HG03045 (cell line): ENCODE data around the gene LRP1B.

Experiments used
- ATAC-seq: cut with Tn5 transposase; IDR thresholded peaks from one replicate; pipeline ENCODE4 v1.9.1; 2021; ENCODE audit warnings: mild to moderate bottlenecking, moderate library complexity; ENCODE audit not compliant: unreplicated experiment

Gene LRP1B

GRCh38 chr2:141791521-141791920 lies 339.3 kb downstream of the LRP1B start:
- ATAC-seq = no peak

- ATAC-seq = no peak
Measured at GRCh38 chr2:141782574-141782973, 348.2 kb downstream of the LRP1B start.

DNA sequence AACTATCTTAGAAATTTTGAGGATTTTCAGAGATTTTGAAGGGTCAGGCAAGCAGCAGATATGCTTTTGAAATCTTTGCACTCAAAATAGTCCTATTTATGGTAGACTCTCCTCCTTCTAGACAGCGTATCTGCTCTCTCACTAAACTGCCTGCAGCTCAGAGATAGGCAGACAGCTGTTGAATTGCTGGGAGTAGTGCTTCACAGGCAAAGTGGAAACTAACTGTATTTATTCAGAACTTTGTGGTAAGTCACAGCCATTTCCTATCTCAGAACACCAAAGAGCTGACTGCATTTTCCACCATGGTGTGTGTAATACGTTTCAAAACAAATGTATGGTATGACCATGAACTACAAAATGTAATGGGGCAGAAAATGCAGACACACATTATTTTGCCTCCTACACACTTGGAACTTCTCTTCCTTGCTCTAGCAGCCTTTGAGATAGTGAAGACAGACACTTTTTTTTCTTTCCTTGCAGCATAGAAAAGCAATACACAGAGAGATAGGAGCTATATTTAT lies 352.4 kb downstream of the LRP1B start:
- no peak for ATAC-seq

DNA sequence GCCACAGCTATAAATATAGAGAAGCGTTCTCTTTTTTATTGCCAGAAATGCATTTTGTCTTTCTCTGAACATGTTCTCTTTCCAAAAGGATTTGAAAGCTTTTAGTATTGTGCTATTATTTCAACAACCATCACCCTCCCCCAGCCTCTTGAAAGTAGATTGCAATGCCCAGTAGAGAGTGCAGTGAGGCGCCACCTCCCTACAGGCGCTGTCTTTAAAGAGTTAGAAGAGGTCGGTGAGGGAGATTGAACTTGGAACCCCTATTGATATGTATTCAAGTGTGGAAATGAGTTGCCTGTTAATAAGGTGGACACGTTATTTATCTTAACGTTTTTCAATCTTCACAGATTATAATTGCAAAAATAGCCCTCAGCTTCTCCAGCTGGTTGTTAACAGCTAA lies 360.3 kb downstream of the LRP1B start:
- no peak for ATAC-seq

GRCh38 chr2:141767691-141768090 lies 363.1 kb downstream of the LRP1B start:
- no peak for ATAC-seq

DNA sequence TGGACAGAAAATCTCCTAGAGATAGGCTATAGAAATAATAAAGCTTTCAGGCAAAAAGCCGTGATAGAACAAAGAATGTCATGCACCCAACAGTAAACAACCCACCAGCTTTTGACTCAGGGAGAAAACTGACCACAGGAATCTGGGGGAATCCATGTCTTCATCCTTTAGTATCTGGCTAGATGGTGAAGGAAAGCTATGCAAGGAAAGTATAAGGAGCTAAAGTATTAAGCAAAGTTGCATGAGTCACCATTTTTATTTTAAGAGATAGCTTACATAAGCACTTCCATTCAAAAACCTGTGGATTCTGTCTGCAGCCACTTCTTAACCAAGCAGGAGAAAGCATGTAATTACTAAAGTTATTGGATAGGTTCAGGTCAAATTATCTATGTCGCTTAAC lies 363.8 kb downstream of the LRP1B start:
- no peak for ATAC-seq

DNA sequence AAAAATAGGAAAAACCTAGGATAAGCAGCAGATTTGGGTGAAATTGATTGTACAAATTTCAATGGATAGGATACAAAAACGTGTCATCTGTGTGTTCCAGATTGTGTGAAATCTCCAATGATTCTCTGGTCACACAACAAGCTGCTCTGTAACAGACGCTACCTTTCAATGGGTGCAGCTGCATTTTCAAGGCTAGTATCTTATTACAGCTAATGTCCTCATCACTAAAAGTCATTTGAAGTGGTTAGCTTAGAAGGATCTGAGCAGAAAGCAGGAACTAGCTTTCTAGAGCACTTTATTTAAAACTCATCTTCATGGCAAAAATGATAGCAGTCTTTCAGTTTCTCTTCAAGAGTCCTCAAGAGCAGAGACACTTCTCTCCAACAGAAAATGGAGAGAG lies 364.6 kb downstream of the LRP1B start:
- ATAC-seq = no peak

DNA sequence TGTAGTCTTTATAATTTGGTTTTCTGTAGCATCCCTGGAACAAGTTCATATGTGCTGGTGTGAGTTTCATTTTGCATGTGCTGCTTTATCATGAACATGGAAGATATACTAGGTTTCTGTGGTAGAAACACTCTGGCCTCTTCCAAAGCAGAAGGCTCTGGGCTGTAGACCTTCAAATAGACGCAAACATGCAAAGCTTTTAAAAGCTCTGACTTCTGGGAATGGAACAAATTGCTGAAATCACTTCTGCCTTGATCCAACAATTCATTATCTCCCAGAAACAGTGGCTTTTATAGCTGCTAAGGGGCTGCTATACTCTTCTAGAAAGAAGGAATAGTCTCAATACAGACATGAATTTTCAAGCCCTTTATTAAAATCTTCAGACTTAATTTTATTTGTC lies 382.2 kb downstream of the LRP1B start:
- no peak for ATAC-seq

- no peak for ATAC-seq
Measured at GRCh38 chr2:141741652-141742051, 389.2 kb downstream of the LRP1B start.

DNA sequence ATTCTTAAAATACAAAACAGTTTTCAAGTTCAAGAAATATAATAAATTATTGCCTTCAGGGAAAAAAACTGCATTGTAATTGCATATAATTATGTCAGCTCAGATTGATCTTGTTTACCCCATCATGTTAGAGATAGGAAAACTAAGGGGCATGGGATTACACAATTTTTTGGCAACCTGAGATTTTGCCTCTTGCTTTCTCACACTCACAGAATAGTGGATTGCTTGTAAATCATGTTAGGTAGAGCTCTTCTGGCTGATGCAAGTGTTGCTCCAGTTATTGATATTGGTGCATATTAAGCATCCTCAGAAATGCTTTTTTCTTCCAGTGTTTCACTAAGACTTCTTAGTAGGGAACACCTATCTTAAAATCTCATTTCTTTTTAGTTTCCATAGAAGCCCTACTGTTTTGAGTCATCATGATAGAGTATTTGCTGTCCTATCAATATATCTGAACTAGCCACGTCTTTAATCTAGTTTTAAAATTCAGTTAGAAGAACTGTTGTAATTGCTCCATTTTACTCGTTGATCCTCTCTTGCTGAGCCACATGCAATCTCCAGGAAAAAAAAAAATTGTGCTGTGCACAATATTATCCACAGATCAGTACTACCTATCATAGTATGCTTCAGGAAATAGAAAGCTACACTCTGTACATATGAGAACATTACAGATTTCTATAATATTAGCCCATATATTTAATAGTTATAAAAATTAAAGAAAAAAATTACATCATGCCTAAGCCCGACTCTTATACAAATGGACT lies 393.1 kb downstream of the LRP1B start:
- no peak for ATAC-seq

GRCh38 chr2:141736466-141736865 lies 394.4 kb downstream of the LRP1B start:
- no peak for ATAC-seq

DNA sequence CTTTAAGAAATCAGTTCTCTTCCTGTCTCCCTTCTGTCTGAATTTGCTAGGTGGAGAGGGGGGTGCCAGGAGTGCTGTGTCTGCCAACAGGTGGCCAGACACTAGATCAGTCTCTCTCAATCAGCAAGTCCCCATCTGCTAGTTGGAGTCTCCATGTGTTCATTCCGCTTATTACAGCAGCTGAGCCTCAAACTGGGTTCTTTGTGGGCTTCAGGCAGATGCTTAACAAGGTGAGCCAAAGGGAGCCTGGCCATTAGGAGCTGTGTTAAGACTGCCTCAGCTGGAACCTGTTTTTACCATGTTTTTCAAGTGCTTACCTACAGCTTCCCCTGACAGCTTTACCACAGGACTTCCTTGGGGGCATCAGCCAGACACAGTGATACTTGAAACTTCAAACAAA lies 401.9 kb downstream of the LRP1B start:
- no peak for ATAC-seq

DNA sequence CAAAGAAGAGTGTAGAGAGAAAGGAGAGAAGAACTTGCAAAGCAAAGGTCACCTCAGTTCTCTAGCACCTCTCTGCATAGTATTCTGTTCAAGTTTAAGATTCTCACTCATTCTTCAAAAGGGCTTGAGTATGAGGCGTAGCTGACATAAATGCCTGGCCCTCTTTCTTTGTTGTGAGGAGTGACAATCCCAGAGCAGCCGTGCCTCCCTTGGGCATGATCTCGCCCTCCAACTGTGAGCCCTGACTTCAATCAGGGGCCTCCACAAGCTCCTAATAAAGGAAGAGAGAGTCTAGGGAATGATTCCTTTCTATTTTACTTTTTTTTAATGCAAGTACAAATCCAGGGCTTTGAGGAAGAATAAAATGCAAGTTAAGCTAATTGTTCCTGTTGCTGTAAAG lies 402.7 kb downstream of the LRP1B start:
- ATAC-seq = no peak

GRCh38 chr2:141724426-141724825 lies 406.4 kb downstream of the LRP1B start:
- no peak for ATAC-seq

- ATAC-seq = no peak
Measured at GRCh38 chr2:141723814-141724213, 407.0 kb downstream of the LRP1B start.

DNA sequence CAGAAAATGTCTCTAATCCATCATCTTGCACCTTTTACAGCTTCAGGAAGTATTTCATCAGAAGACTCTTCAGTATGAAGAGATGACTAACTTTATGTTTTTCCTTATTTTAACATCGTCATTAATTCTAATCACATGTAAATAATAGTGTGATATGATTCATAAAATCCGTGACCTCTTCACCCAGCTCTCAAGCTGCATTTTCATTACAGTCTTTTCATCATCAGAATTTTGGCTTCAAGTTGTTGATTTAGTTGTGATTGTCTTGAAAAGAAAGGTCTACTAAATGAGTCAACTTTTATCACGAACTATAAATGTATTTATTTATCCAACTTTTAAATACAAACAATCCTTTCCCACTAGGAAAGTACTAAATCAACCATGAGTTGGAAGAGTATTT lies 410.3 kb downstream of the LRP1B start:
- ATAC-seq = no peak

GRCh38 chr2:141714496-141714895 lies 416.3 kb downstream of the LRP1B start:
- no peak for ATAC-seq

DNA sequence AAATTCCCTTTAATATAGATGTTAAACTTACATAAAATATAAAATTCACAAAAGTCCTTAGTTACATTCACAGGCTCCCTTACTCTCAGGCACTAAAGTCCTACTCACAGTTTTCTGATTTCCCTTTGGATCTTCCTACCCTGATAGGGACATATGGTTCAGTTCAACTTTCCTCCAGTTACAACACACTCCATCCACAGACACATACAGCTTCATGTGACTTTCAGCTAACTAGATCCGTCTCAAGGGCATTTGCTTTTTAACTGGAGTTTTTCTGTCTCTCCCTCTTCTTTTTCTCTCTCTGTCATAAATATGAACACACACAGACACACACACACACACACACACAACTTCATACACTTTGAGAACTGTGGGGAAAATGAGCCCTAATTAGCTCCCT lies 419.2 kb downstream of the LRP1B start:
- ATAC-seq = no peak

- ATAC-seq = no peak
Measured at GRCh38 chr2:141710589-141711239, 420.1 kb downstream of the LRP1B start.

GRCh38 chr2:141709756-141710155 lies 421.1 kb downstream of the LRP1B start:
- ATAC-seq = no peak

- ATAC-seq = no peak
Measured at GRCh38 chr2:141707486-141707885, 423.3 kb downstream of the LRP1B start.

DNA sequence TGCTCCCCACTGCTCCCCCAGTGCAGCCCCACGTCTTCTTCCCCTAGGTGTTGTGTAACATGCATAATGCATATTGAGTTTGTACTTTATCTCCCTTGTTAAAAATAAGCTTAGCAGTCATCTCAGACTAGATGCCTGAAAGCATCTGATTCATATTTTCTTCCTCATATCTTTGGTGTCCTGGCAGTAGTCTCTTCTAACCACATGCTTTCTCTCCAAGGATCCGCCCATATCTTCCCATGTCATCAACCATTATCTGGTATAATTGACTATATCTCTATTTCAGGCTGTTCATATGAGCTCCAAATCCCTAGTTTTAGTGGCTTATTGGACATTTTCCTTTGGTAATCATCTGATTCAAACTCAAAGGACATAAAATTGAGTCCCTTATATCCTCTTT lies 426.3 kb downstream of the LRP1B start:
- no peak for ATAC-seq
